Body of pancreas (tissue), 4 donors: ENCODE measurements around the gene DHX29. TPM values are rescaled to one million over a fixed set of nuclear protein-coding genes. Genes with fewer than 3 reads are reported as not detected.
A peak's percentile ranks its signal among the peaks of the same experiment; 100 is the strongest.

Experiments
- ATAC-seq: fragments of 150-250 bp; one replicate; pipeline ENCODE4 v1.9.1; 2016
- DNase-seq, 4 donors: peaks; one replicate each; pipeline ENCODE4 v3.0.0-alpha.2; 2019
- H3K27ac ChIP-seq, 4 donors: fragments of 200-600 bp; sonication (generic); 1 replicate in 3 of 4; 2 replicates in 1 of 4; pipeline versions ENCODE4 v1.5.1 to v1.6.1; 2016 to 2019; ENCODE audit warnings: mild to moderate bottlenecking in 1 of 4, mixed read lengths in 1 of 4, moderate library complexity in 1 of 4
- H3K27me3 ChIP-seq, 2 donors: fragments of 200-600 bp; sonication (generic); one replicate each; pipeline ENCODE4 v1.6.0; 2016; ENCODE audit warnings: mild to moderate bottlenecking in 1 of 2
- H3K36me3 ChIP-seq, 2 donors: fragments of 200-600 bp; sonication (generic); replicated peaks in 1 of 2; 2 replicates each; pipeline ENCODE4 v1.5.1; 2016; ENCODE audit warnings: low read depth in 2 of 2; ENCODE audit not compliant: insufficient read depth in 1 of 2
- H3K4me1 ChIP-seq: fragments of 200-600 bp; sonication (generic); one replicate; pipeline ENCODE4 v1.6.0; 2016
- H3K4me3 ChIP-seq, 2 donors: fragments of 200-600 bp; sonication (generic); 1 replicate in 1 of 2; 2 replicates in 1 of 2; pipeline ENCODE4 v1.5.1; 2016 to 2019
- H3K9me3 ChIP-seq, 3 donors: fragments of 200-600 bp; sonication (generic); 1 replicate in 2 of 3; 2 replicates in 1 of 3; pipeline ENCODE4 v1.5.1; 2016
- POLR2A ChIP-seq, 3 donors: fragments of 450-650 bp; IDR thresholded peaks; one replicate each; pipeline ENCODE4 v1.6.1; 2016; ENCODE audit warnings: antibody characterized with exemption in 3 of 3, mild to moderate bottlenecking in 2 of 3
- WGBS, 2 donors: methylation state at CpG; one replicate each; pipeline ENCODE4 v1.1.5; 2017; 5-methylcytosine and 5-hydroxymethylcytosine counted together
- intact Hi-C: fragments of 100-400 bp; cut with DNase I; formaldehyde crosslinking; loops from one replicate; pipeline ENCODE4 v1.15.1; 2023
- total RNA-seq, 2 donors: library from RNA; depleted of rRNA; stranded (reverse); fragments of >200 nt; gene quantifications; one replicate each; pipeline ENCODE4 v1.1.0, GENCODE V29; 2016
- TF ChIP-seq, protein P1 (sequence below), 7 experiments: fragments of 450-650 bp in 4 of 7; fragments of 200-600 bp in 3 of 7; sonication (generic) in 3 of 7; IDR thresholded peaks; one replicate each; pipeline ENCODE4 v1.5.1; 2016 to 2019; ENCODE audit warnings: antibody characterized with exemption in 7 of 7

DHX29 gene
- total RNA-seq, 2 donors from 2014 or later = 11.9 to 25.4 TPM

GRCh38 chr5:55345327-55345726 is 37.8 kb upstream of the DHX29 start:
- TF ChIP-seq, protein P1, sequence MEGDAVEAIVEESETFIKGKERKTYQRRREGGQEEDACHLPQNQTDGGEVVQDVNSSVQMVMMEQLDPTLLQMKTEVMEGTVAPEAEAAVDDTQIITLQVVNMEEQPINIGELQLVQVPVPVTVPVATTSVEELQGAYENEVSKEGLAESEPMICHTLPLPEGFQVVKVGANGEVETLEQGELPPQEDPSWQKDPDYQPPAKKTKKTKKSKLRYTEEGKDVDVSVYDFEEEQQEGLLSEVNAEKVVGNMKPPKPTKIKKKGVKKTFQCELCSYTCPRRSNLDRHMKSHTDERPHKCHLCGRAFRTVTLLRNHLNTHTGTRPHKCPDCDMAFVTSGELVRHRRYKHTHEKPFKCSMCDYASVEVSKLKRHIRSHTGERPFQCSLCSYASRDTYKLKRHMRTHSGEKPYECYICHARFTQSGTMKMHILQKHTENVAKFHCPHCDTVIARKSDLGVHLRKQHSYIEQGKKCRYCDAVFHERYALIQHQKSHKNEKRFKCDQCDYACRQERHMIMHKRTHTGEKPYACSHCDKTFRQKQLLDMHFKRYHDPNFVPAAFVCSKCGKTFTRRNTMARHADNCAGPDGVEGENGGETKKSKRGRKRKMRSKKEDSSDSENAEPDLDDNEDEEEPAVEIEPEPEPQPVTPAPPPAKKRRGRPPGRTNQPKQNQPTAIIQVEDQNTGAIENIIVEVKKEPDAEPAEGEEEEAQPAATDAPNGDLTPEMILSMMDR (IDR thresholded peaks at IDR 0.05) = no peak
- TF ChIP-seq POLR2A (IDR thresholded peaks at IDR 0.05) = no peak
- H3K9me3 ChIP-seq = no peaks in the 10 kb centered on the region
- peaks cover 15% of the 10 kb centered on the region for H3K4me1 ChIP-seq
- H3K36me3 ChIP-seq = peaks cover 6 to 12% of the 10 kb centered on the region in 2 donors
- intact Hi-C loops = loop anchor here (10.0 kb wide), 1 partner anchor 359 kb away; no protein-coding TSS in a partner anchor
- no peak overlapping the region for H3K4me3 ChIP-seq
- ATAC-seq = peak; percentile 65
- DNase-seq = no peak
- H3K27me3 ChIP-seq = no peaks in the 10 kb centered on the region
- H3K27ac ChIP-seq = no peak overlapping the region
- 13 to 23% methylated on average over 4 of the region's 4 CpGs for WGBS, 2 donors

GRCh38 chr5:55344392-55344992 is 37.0 kb upstream of the DHX29 start:
- no peak overlapping the region for H3K4me3 ChIP-seq
- H3K9me3 ChIP-seq = no peaks in the 10 kb centered on the region
- WGBS, 2 donors = 15 to 18% methylated on average over 2 of the region's 2 CpGs
- intact Hi-C loops = loop anchor here (10.0 kb wide), 1 partner anchor 360 kb away; no protein-coding TSS in a partner anchor
- ATAC-seq (peak; percentile 70), DNase-seq (peak; percentile 59 to 78 (median 66))
- no peaks in the 10 kb centered on the region for H3K27me3 ChIP-seq
- peaks cover 15% of the 10 kb centered on the region for H3K4me1 ChIP-seq
- peak overlapping the region in 1 of 4 donors; percentile 21 for H3K27ac ChIP-seq
- TF ChIP-seq POLR2A (IDR thresholded peaks at IDR 0.05) = no peak
- TF ChIP-seq, protein P1 (IDR thresholded peaks at IDR 0.05) = peak; percentile 60 to 94 (median 84)
- peaks cover 6 to 9% of the 10 kb centered on the region in 2 donors for H3K36me3 ChIP-seq

DNA sequence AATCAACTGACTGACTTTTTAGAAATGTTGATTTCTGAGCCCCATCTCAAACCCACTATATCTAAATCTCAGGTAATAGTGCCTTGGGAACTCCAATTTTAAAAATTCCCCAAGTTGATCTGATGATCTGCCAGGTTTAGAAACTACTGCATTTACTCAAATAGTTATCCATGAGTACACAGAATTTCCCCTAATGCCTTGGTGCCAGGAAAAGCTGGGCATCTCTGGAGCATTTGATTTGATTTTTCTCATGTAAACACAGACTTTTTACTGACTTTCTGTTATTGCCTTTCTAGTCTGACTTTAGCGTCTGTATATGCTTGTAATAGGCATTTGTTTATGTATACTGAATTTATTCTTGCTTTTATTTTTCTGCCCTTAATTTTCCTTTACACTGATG is 36.1 kb upstream of the DHX29 start:
- Histone ChIP-seq H3K36me3 (peaks cover 6 to 9% of the 10 kb centered on the region in 2 donors), H3K4me1 (peaks cover 15% of the 10 kb centered on the region), H3K27me3 (no peaks in the 10 kb centered on the region), H3K27ac (peak overlapping the region in 1 of 4 donors; percentile 21), H3K9me3 (no peaks in the 10 kb centered on the region), H3K4me3 (no peak overlapping the region)
- intact Hi-C loops = loop anchor here (10.0 kb wide), 1 partner anchor 361 kb away; no protein-coding TSS in a partner anchor
- DNase-seq (no peak), ATAC-seq (no peak)
- 50 to 61% methylated on average over 1 of the region's 1 CpG for WGBS, 2 donors
- TF ChIP-seq POLR2A (IDR thresholded peaks at IDR 0.05) = no peak
- TF ChIP-seq, protein P1 (IDR thresholded peaks at IDR 0.05) = no peak

GRCh38 chr5:55343107-55343506 is 35.6 kb upstream of the DHX29 start:
- ATAC-seq (no peak), DNase-seq (no peak)
- TF ChIP-seq, protein P1 (IDR thresholded peaks at IDR 0.05) = no peak
- no peak for TF ChIP-seq POLR2A (IDR thresholded peaks at IDR 0.05)
- Histone ChIP-seq H3K36me3 (peaks cover 6 to 9% of the 10 kb centered on the region in 2 donors), H3K9me3 (no peaks in the 10 kb centered on the region), H3K4me3 (no peak overlapping the region), H3K4me1 (peaks cover 15% of the 10 kb centered on the region), H3K27me3 (no peaks in the 10 kb centered on the region), H3K27ac (no peak overlapping the region)
- 37 to 48% methylated on average over 4 of the region's 4 CpGs for WGBS, 2 donors
- intact Hi-C loops = loop anchor here (10.0 kb wide), 1 partner anchor 362 kb away; no protein-coding TSS in a partner anchor
